ENCODE measurements around the gene TNIK.

The TNIK gene

GRCh38 chr3:171262431-171262830 is 197.8 kb downstream of the TNIK start:
- TF ChIP-seq, protein P1, sequence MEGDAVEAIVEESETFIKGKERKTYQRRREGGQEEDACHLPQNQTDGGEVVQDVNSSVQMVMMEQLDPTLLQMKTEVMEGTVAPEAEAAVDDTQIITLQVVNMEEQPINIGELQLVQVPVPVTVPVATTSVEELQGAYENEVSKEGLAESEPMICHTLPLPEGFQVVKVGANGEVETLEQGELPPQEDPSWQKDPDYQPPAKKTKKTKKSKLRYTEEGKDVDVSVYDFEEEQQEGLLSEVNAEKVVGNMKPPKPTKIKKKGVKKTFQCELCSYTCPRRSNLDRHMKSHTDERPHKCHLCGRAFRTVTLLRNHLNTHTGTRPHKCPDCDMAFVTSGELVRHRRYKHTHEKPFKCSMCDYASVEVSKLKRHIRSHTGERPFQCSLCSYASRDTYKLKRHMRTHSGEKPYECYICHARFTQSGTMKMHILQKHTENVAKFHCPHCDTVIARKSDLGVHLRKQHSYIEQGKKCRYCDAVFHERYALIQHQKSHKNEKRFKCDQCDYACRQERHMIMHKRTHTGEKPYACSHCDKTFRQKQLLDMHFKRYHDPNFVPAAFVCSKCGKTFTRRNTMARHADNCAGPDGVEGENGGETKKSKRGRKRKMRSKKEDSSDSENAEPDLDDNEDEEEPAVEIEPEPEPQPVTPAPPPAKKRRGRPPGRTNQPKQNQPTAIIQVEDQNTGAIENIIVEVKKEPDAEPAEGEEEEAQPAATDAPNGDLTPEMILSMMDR (IDR thresholded peaks at IDR 0.05): no peak
- H3K36me3 ChIP-seq (ENCODE audit: control insufficient read depth, insufficient read depth, low read length): no peaks in the 10 kb centered on the region
- no peak overlapping the region for H3K4me2 ChIP-seq (ENCODE audit: low read length)
- no peaks in the 10 kb centered on the region for H3K79me2 ChIP-seq
- H3K9me3 ChIP-seq (ENCODE audit: control insufficient read depth, low read length): no peaks in the 10 kb centered on the region
- no peak overlapping the region for H2AFZ ChIP-seq
- H3K4me3 ChIP-seq (ENCODE audit: low read depth, low read length): no peak overlapping the region
- no peaks in the 10 kb centered on the region for H3K27me3 ChIP-seq (ENCODE audit: control insufficient read depth, insufficient read depth, low read length)
- no peaks in the 10 kb centered on the region for H3K4me1 ChIP-seq
- H3K9ac ChIP-seq: no peak overlapping the region
- no peak overlapping the region for H3K27ac ChIP-seq

- TF ChIP-seq, protein P1 (IDR thresholded peaks at IDR 0.05): no peak
- no peaks in the 10 kb centered on the region for H3K9me3 ChIP-seq (ENCODE audit: control insufficient read depth, low read length)
- H3K27ac ChIP-seq: no peak overlapping the region
- H3K4me1 ChIP-seq: no peaks in the 10 kb centered on the region
- no peak overlapping the region for H3K9ac ChIP-seq
- no peaks in the 10 kb centered on the region for H3K79me2 ChIP-seq
- no peaks in the 10 kb centered on the region for H3K36me3 ChIP-seq (ENCODE audit: control insufficient read depth, insufficient read depth, low read length)
- H2AFZ ChIP-seq: no peak overlapping the region
- no peak overlapping the region for H3K4me3 ChIP-seq (ENCODE audit: low read depth, low read length)
- no peaks in the 10 kb centered on the region for H3K27me3 ChIP-seq (ENCODE audit: control insufficient read depth, insufficient read depth, low read length)
- H3K4me2 ChIP-seq (ENCODE audit: low read length): no peak overlapping the region
Measured at GRCh38 chr3:171261487-171261886, 198.7 kb downstream of the TNIK start.

GRCh38 chr3:171260899-171261298 is 199.3 kb downstream of the TNIK start:
- Histone ChIP-seq H3K4me1 (no peaks in the 10 kb centered on the region), H3K36me3 (ENCODE audit: control insufficient read depth, insufficient read depth, low read length) (no peaks in the 10 kb centered on the region), H3K4me2 (ENCODE audit: low read length) (no peak overlapping the region), H3K4me3 (ENCODE audit: low read depth, low read length) (no peak overlapping the region), H3K27ac (no peak overlapping the region), H2AFZ (no peak overlapping the region), H3K9ac (no peak overlapping the region), H3K9me3 (ENCODE audit: control insufficient read depth, low read length) (no peaks in the 10 kb centered on the region), H3K27me3 (ENCODE audit: control insufficient read depth, insufficient read depth, low read length) (no peaks in the 10 kb centered on the region), H3K79me2 (no peaks in the 10 kb centered on the region)
- TF ChIP-seq, protein P1 (IDR thresholded peaks at IDR 0.05): no peak

- Histone ChIP-seq H3K4me3 (ENCODE audit: low read depth, low read length) (no peak overlapping the region), H3K27ac (no peak overlapping the region), H3K4me2 (ENCODE audit: low read length) (no peak overlapping the region), H3K9me3 (ENCODE audit: control insufficient read depth, low read length) (no peaks in the 10 kb centered on the region), H3K79me2 (no peaks in the 10 kb centered on the region), H2AFZ (no peak overlapping the region), H3K4me1 (no peaks in the 10 kb centered on the region), H3K27me3 (ENCODE audit: control insufficient read depth, insufficient read depth, low read length) (no peaks in the 10 kb centered on the region), H3K9ac (no peak overlapping the region), H3K36me3 (ENCODE audit: control insufficient read depth, insufficient read depth, low read length) (no peaks in the 10 kb centered on the region)
- TF ChIP-seq, protein P1 (IDR thresholded peaks at IDR 0.05): no peak
Measured at GRCh38 chr3:171260466-171260865, 199.7 kb downstream of the TNIK start.

GRCh38 chr3:171258316-171258715 is 201.9 kb downstream of the TNIK start:
- H3K36me3 ChIP-seq (ENCODE audit: control insufficient read depth, insufficient read depth, low read length): no peaks in the 10 kb centered on the region
- no peak overlapping the region for H3K4me2 ChIP-seq (ENCODE audit: low read length)
- H3K9me3 ChIP-seq (ENCODE audit: control insufficient read depth, low read length): no peaks in the 10 kb centered on the region
- TF ChIP-seq, protein P1 (IDR thresholded peaks at IDR 0.05): no peak
- H2AFZ ChIP-seq: no peak overlapping the region
- no peak overlapping the region for H3K4me3 ChIP-seq (ENCODE audit: low read depth, low read length)
- no peak overlapping the region for H3K27ac ChIP-seq
- no peaks in the 10 kb centered on the region for H3K4me1 ChIP-seq
- no peaks in the 10 kb centered on the region for H3K27me3 ChIP-seq (ENCODE audit: control insufficient read depth, insufficient read depth, low read length)
- H3K79me2 ChIP-seq: no peaks in the 10 kb centered on the region
- no peak overlapping the region for H3K9ac ChIP-seq
